GM21447 (cell line): Measurements from ENCODE around the gene ZNF674.
"Not testable (repeated sequence)": the region's sequence is repeated elsewhere in the genome, so short reads cannot be mapped to it uniquely, and the experiment has no call there.

ENCODE experiments used
- ATAC-seq: cut with Tn5 transposase; IDR thresholded peaks from one replicate; pipeline ENCODE4 v1.9.1; 2021; ENCODE audit not compliant: unreplicated experiment

ZNF674 gene

DNA sequence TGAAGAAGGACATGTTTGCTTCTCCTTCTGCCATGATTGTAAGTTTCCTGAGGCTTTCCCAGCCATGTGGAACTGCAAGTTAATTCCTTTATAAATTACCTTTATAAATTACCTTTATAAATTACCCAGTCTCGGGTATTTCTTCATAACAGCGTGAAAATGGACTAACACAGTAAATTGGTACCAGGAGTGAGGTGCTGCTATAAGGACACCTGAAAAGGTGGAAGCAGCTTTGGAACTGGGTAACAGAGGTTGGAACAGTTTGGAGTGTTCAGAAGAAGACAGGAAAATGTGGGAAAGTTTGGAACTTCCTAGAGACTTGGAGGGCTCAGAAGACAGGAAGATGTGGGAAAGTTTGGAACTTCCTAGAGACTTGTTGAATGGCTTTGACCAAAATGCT is 66.6 kb downstream of the ZNF674 start:
- ATAC-seq = not testable (repeated sequence)

DNA sequence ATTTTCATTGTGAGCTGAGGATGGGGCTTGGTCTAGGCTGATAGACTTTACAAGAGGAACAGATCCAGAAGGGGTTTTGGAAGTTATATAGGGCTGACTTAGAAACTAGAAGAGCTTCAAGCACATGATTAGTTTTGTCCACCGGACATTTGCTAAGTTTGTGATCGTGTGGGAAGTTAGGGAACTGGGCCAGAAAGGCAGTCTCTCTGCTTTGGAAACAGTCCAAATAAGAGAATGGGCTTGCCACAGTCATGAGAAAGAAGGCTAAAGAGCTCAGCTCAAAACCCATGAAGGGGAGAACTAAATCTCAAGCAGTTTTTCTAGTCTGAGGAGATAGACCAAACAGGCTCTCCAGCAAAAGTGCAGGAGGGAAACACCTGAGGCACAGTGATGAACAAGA is 67.8 kb downstream of the ZNF674 start:
- ATAC-seq = no peak

DNA sequence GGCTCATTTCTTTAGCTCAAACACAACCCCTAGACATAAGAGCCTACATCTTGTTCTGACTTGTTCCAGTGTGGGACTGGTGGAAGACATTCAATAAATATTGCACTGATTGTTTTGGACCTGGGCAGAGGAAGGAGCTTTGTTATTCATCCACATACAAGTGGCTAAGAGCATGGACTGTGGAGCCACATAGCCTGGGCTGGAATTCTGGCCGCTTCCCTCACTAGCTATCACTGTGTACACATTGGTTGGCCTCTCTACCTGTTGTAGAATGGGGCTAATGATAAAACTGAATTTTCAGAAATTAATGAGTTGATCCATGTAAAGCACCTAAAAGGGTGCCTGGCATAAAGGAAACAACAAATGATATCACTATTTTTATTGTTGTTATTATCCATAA is 80.0 kb downstream of the ZNF674 start:
- no peak for ATAC-seq

DNA sequence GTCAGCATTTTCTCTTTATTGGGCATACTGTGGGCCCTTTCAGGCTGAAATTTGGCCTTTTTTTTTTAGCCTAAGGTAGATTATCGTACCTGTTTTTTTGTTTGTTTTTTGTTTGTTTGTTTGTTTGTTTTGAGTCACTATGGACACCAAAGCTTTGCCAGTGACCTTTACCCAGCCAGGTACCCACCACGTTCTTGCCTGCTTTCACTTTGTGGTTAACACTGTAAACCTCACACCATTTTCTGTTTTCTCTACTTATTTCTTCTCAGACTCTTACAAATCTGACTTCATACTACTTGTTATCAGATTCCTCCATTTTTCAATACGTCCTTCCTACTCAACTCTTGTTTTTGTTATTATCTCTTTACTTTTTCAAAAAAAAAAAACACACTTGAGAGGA is 81.5 kb downstream of the ZNF674 start:
- ATAC-seq = no peak

DNA sequence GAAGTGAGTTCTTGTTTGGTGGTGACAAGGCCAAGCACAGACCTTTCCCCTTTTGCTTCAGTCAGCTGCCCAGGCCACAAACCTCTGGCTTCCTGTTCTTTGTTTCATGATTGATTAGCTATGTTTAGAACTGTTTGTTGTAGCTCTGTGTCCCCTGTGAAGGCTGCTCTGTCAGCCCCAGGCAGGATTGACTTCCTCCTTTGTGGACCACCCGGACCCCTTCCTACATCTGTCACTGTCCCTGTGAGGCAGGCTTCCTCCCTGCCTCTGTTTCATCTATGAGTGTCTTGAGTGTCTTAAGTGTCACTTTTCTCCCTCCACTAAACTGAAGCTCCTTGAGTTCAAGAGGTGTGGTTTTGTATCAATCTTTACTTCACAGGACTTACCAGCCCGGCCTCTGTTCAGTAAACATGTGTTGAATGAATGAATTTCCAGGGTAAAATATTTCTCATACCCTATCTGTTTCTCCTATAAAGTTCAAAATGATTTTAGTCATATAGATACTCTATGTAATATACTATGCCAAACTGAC is 83.5 kb downstream of the ZNF674 start:
- peak; percentile 98 for ATAC-seq

DNA sequence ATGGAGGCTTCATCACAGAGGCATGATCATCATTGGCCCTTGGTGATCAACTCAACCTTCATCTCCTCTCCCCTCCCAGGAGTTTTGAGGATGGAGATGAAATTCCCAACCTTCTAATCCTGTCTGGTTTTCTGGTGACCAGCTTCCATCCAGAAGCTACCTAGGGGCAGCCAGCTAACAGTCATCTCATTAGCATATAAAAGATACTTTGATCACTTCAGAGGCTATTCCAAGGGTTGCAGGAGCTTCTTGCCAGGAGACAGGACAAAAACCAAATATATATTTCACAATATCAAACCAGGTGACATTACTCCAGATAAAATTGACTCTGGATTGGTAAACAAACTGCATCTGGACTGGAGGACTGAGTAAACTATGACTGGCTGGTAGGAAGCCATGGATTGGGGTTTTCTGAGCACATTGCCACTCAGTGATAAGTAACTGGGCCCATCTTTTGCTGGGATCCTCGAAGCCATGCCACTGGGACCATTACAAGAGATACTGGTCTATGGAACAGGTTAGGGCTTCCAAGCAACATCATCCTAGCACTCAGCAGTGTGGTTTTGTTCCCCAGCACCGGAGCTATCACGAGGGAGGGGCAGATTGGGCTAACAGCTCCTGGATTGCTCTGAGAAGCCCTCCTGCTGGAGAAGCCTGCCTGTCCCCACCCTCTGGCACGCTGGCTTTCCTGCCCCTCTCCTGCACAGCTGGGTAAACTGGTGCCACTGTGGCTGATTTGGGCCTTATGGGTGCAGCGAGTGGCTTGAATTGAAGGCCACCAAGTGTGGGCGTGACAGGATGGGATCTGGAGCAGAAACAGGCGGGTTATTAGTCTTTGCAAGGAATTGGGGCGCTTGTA is 84.2 kb downstream of the ZNF674 start:
- not testable (repeated sequence) for ATAC-seq

DNA sequence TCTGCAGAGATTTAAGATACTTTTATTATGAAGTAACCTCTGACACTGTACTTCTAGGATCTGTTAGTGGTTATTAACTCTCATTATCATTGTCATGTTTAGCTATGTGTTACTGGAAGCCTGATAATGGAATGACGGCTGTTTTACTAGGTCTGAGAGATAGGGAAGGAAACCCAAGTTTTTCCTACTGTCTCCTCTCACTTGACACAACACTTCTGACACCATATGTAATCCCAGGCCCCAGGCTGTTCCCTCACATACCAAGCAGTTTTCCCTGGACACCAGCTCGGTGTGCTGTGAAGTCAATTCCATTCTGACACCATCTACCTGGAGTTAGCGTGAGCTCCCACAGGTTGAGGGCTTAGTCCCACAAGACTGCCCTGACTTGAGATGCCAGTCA is 85.6 kb downstream of the ZNF674 start:
- ATAC-seq = no peak

DNA sequence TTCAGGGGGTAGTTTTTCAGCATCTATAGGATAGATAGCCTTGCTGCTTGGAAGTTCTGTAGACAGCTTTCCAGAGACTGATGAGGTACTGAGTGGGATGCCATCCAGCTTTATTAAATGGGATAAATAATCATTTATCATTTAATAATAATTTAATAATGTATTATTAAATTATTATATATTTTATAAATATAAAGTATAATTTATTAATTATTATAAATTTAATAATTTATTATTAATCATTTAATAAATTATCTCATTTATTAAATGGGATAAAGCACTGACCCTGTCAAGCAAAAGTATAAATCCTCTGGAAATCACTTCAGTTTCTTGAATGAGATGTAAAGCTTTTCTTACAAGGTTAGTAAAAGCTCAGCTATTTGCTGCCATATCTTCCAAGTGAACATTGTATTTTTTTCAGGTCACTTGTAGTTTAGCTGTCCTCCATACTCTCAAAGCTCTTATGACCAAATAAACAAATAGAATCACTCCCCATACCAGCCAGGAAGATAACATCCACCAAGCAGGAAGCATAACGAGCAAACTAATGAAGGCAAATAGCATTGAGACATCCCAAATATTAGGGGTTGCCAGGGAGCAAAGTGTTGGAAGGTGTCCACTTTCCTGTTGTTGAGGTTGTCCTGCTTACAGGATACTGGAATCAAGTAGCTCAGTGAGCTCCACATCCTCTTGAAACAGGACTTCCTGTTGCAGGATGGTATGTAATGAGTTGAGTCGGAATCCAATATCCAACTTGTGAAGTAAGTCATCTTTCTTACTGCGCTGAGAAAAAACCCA is 88.9 kb downstream of the ZNF674 start:
- no peak for ATAC-seq
